ENCODE measurements around the gene COG3. TPM values are rescaled to one million over a fixed set of nuclear protein-coding genes. Genes with fewer than 3 reads are reported as not detected.

The COG3 gene
- total and polyA plus RNA-seq, 4 donors: 14.7 to 66.7 (median 22.4) TPM

- WGBS, 2 donors: 79 to 85% methylated on average over 8 of the region's 8 CpGs
- H3K36me3 ChIP-seq (ENCODE audit: control insufficient read depth in 4 of 4, insufficient read depth in 4 of 4, low read length in 4 of 4): peaks cover 0 to 4% (median 0%) of the 10 kb centered on the region in 4 donors
- no peak overlapping the region for H3K27ac ChIP-seq (ENCODE audit: low read depth in 1 of 2, low read length in 1 of 2)
- no peak for ATAC-seq (ENCODE audit: insufficient read depth, low FRiP score)
- no peaks in the 10 kb centered on the region for H3K4me1 ChIP-seq (ENCODE audit: control insufficient read depth in 5 of 5, insufficient read depth in 5 of 5, low read length in 5 of 5)
- DNase-seq: no peak
- no peak overlapping the region for H3K9ac ChIP-seq (ENCODE audit: insufficient read depth in 1 of 2, low read length in 2 of 2)
- no peaks in the 10 kb centered on the region for H3K27me3 ChIP-seq (ENCODE audit: control insufficient read depth in 3 of 3, insufficient read depth in 3 of 3, low read length in 2 of 3)
- no peak for TF ChIP-seq CTCF (IDR thresholded peaks at IDR 0.05; ENCODE audit: control extremely low read depth, extremely low read depth)
- H3K9me3 ChIP-seq (ENCODE audit: control insufficient read depth in 4 of 4, insufficient read depth in 3 of 4, low read length in 3 of 4): no peaks in the 10 kb centered on the region
- no peak overlapping the region for H3K4me3 ChIP-seq
Observed at GRCh38 chr13:45542391-45542790, 77.7 kb downstream of the COG3 start.

- DNase-seq (no peak), ATAC-seq (ENCODE audit: insufficient read depth, low FRiP score) (no peak)
- no peaks in the 10 kb centered on the region for H3K27me3 ChIP-seq (ENCODE audit: control insufficient read depth in 3 of 3, insufficient read depth in 3 of 3, low read length in 2 of 3)
- H3K9me3 ChIP-seq (ENCODE audit: control insufficient read depth in 4 of 4, insufficient read depth in 3 of 4, low read length in 3 of 4): no peaks in the 10 kb centered on the region
- no peak for TF ChIP-seq CTCF (IDR thresholded peaks at IDR 0.05; ENCODE audit: control extremely low read depth, extremely low read depth)
- H3K4me3 ChIP-seq: no peak overlapping the region
- no peak overlapping the region for H3K9ac ChIP-seq (ENCODE audit: insufficient read depth in 1 of 2, low read length in 2 of 2)
- peaks cover 0 to under 1% (median 0%) of the 10 kb centered on the region in 4 donors for H3K36me3 ChIP-seq (ENCODE audit: control insufficient read depth in 4 of 4, insufficient read depth in 4 of 4, low read length in 4 of 4)
- 90 to 94% methylated on average over 5 of the region's 5 CpGs for WGBS, 2 donors
- no peak overlapping the region for H3K27ac ChIP-seq (ENCODE audit: low read depth in 1 of 2, low read length in 1 of 2)
- no peaks in the 10 kb centered on the region for H3K4me1 ChIP-seq (ENCODE audit: control insufficient read depth in 5 of 5, insufficient read depth in 5 of 5, low read length in 5 of 5)
Observed at GRCh38 chr13:45542878-45543277, 78.1 kb downstream of the COG3 start.

GRCh38 chr13:45544520-45544919 is 79.8 kb downstream of the COG3 start:
- no peak overlapping the region for H3K4me3 ChIP-seq
- H3K36me3 ChIP-seq (ENCODE audit: control insufficient read depth in 4 of 4, insufficient read depth in 4 of 4, low read length in 4 of 4): no peaks in the 10 kb centered on the region
- TF ChIP-seq CTCF (IDR thresholded peaks at IDR 0.05; ENCODE audit: control extremely low read depth, extremely low read depth): no peak
- no peak overlapping the region for H3K9ac ChIP-seq (ENCODE audit: insufficient read depth in 1 of 2, low read length in 2 of 2)
- H3K27ac ChIP-seq (ENCODE audit: low read depth in 1 of 2, low read length in 1 of 2): no peak overlapping the region
- DNase-seq (no peak), ATAC-seq (ENCODE audit: insufficient read depth, low FRiP score) (no peak)
- whole genome bisulfite sequencing, 2 donors: 84 to 98% methylated on average over 2 of the region's 2 CpGs
- no peaks in the 10 kb centered on the region for H3K27me3 ChIP-seq (ENCODE audit: control insufficient read depth in 3 of 3, insufficient read depth in 3 of 3, low read length in 2 of 3)
- H3K4me1 ChIP-seq (ENCODE audit: control insufficient read depth in 5 of 5, insufficient read depth in 5 of 5, low read length in 5 of 5): no peaks in the 10 kb centered on the region
- H3K9me3 ChIP-seq (ENCODE audit: control insufficient read depth in 4 of 4, insufficient read depth in 3 of 4, low read length in 3 of 4): no peaks in the 10 kb centered on the region

- Histone ChIP-seq H3K4me1 (ENCODE audit: control insufficient read depth in 5 of 5, insufficient read depth in 5 of 5, low read length in 5 of 5) (no peaks in the 10 kb centered on the region), H3K27me3 (ENCODE audit: control insufficient read depth in 3 of 3, insufficient read depth in 3 of 3, low read length in 2 of 3) (no peaks in the 10 kb centered on the region), H3K36me3 (ENCODE audit: control insufficient read depth in 4 of 4, insufficient read depth in 4 of 4, low read length in 4 of 4) (no peaks in the 10 kb centered on the region), H3K27ac (ENCODE audit: low read depth in 1 of 2, low read length in 1 of 2) (no peak overlapping the region), H3K4me3 (no peak overlapping the region), H3K9ac (ENCODE audit: insufficient read depth in 1 of 2, low read length in 2 of 2) (no peak overlapping the region), H3K9me3 (ENCODE audit: control insufficient read depth in 4 of 4, insufficient read depth in 3 of 4, low read length in 3 of 4) (no peaks in the 10 kb centered on the region)
- WGBS, 2 donors: 80 to 84% methylated on average over 6 of the region's 6 CpGs
- no peak for TF ChIP-seq CTCF (IDR thresholded peaks at IDR 0.05; ENCODE audit: control extremely low read depth, extremely low read depth)
- no peak for DNase-seq
- ATAC-seq (ENCODE audit: insufficient read depth, low FRiP score): no peak
Observed at GRCh38 chr13:45545686-45546409, 81.1 kb downstream of the COG3 start.

Measured in lung (tissue), 12 donors.